Thoracic aorta (tissue), 2 donors: Measurements from ENCODE around the gene NRSN1. TPM values are rescaled to one million over a fixed set of nuclear protein-coding genes. Genes with fewer than 3 reads are reported as not detected.

Experiments
- ATAC-seq: fragments of 150-250 bp; one replicate; pipeline ENCODE4 v1.8.0; 2017; ENCODE audit warnings: low read depth; ENCODE audit not compliant: insufficient number of reproducible peaks, low FRiP score
- DNase-seq: peaks from one replicate; pipeline ENCODE4 v3.0.0-alpha.2; 2020; ENCODE audit warnings: low spot score
- H3K27ac ChIP-seq, 2 donors: fragments of 200-600 bp; sonication (generic); 1 replicate in 1 of 2; 2 replicates in 1 of 2; pipeline ENCODE4 v1.5.1; 2016; ENCODE audit warnings: mild to moderate bottlenecking in 2 of 2, moderate library complexity in 2 of 2
- H3K27me3 ChIP-seq: fragments of 200-600 bp; sonication (generic); replicated peaks from 2 replicates; pipeline ENCODE4 v1.6.0; 2016; ENCODE audit warnings: mild to moderate bottlenecking; ENCODE audit not compliant: insufficient read depth
- H3K36me3 ChIP-seq: fragments of 200-600 bp; sonication (generic); one replicate; pipeline ENCODE4 v1.5.1; 2016
- H3K4me1 ChIP-seq, 2 donors: fragments of 200-600 bp; sonication (generic); 1 replicate in 1 of 2; 2 replicates in 1 of 2; pipeline versions ENCODE4 v1.5.1 to v1.6.0; 2016; ENCODE audit warnings: low read depth in 2 of 2, mild to moderate bottlenecking in 1 of 2; ENCODE audit not compliant: control insufficient read depth in 1 of 2
- H3K4me3 ChIP-seq: fragments of 200-600 bp; sonication (generic); 2 replicates; pipeline ENCODE4 v1.5.1; 2016; ENCODE audit warnings: mild to moderate bottlenecking
- H3K9me3 ChIP-seq: fragments of 200-600 bp; sonication (generic); 2 replicates; pipeline ENCODE4 v1.5.1; 2016
- CTCF ChIP-seq: fragments of 200-600 bp; sonication (generic); IDR thresholded peaks from one replicate; pipeline ENCODE4 v1.5.1; 2019; ENCODE audit warnings: antibody characterized with exemption
- total RNA-seq, 2 donors: library from RNA; depleted of rRNA; stranded (reverse); fragments of >200 nt; gene quantifications; one replicate each; pipeline versions ENCODE4 v1.1.0 to v1.2.3, GENCODE V29; 2016

Gene NRSN1
- total RNA-seq, 2 donors from 2014 or later: not detected

DNA sequence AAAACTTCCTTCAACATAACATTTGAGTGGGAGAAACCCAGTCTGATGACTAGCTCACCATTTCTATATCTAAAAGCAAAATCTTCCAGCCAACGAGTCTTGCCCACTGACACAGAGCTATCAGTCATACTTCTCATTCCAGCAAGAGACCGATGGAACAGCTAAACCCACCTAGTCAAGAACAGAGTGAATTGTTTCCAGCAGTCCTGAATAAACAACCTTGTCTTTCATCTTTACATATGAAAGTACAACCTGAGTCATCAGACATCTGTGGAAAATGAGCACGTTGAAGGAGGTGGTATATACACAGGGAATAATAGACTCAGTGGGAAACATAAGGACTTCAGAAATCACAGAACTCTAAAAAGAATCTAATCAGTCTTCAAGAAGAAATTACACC lies 23.8 kb downstream of the NRSN1 start:
- H3K27me3 ChIP-seq: no peaks in the 10 kb centered on the region
- H3K9me3 ChIP-seq: no peaks in the 10 kb centered on the region
- H3K36me3 ChIP-seq: no peaks in the 10 kb centered on the region
- H3K4me3 ChIP-seq: no peak overlapping the region
- DNase-seq: no peak
- H3K27ac ChIP-seq: no peak overlapping the region
- no peaks in the 10 kb centered on the region for H3K4me1 ChIP-seq
- ATAC-seq: no peak
- no peak for TF ChIP-seq CTCF

- Histone ChIP-seq H3K36me3 (no peaks in the 10 kb centered on the region), H3K27me3 (no peaks in the 10 kb centered on the region), H3K27ac (no peak overlapping the region), H3K9me3 (no peaks in the 10 kb centered on the region), H3K4me3 (no peak overlapping the region), H3K4me1 (no peaks in the 10 kb centered on the region)
- DNase-seq (no peak), ATAC-seq (no peak)
- TF ChIP-seq CTCF: no peak
These were observed 26.0 kb downstream of the NRSN1 start for GRCh38 chr6:24152014-24152413.

- peaks cover 0 to 4% of the 10 kb centered on the region in 2 donors for H3K4me1 ChIP-seq
- H3K27ac ChIP-seq: no peak overlapping the region
- no peaks in the 10 kb centered on the region for H3K27me3 ChIP-seq
- H3K9me3 ChIP-seq: no peaks in the 10 kb centered on the region
- H3K4me3 ChIP-seq: no peak overlapping the region
- no peak for TF ChIP-seq CTCF
- DNase-seq: no peak
- ATAC-seq: no peak
- H3K36me3 ChIP-seq: no peaks in the 10 kb centered on the region
These were observed 28.1 kb downstream of the NRSN1 start for GRCh38 chr6:24154121-24154520.

- H3K27me3 ChIP-seq: no peaks in the 10 kb centered on the region
- no peaks in the 10 kb centered on the region for H3K9me3 ChIP-seq
- DNase-seq (no peak), ATAC-seq (no peak)
- peaks cover 0 to 4% of the 10 kb centered on the region in 2 donors for H3K4me1 ChIP-seq
- H3K4me3 ChIP-seq: no peak overlapping the region
- H3K36me3 ChIP-seq: no peaks in the 10 kb centered on the region
- no peak overlapping the region for H3K27ac ChIP-seq
- TF ChIP-seq CTCF: no peak
These were observed 31.9 kb downstream of the NRSN1 start for GRCh38 chr6:24157886-24158285.

DNA sequence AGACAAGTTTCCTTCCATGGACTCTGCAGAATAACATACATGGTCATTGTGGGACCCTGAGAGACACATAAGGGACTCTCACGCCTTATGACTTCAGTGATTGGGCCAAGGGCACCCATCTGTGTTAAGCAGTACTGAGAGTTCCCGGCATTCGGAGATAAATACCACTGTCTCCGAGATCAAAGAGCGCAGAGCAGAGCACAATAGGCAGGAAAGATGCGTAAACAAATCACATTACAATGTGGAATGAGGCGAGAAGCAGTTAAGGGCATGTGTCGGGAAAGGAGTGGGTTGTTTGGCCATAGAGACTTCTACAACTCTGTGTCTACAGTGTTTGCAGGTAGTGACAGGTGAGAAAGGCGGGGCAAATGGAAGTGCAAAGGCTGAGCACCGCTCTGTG lies 57.6 kb downstream of the NRSN1 start:
- H3K36me3 ChIP-seq: no peaks in the 10 kb centered on the region
- H3K4me3 ChIP-seq: no peak overlapping the region
- no peak for ATAC-seq
- no peak overlapping the region for H3K27ac ChIP-seq
- H3K9me3 ChIP-seq: no peaks in the 10 kb centered on the region
- no peak for DNase-seq
- TF ChIP-seq CTCF: no peak
- H3K4me1 ChIP-seq: no peaks in the 10 kb centered on the region
- no peaks in the 10 kb centered on the region for H3K27me3 ChIP-seq
